IPS DF 4.7 (cell line): ENCODE results near the gene CERS4.
"Not testable (repeated sequence)": the region's sequence is repeated elsewhere in the genome, so short reads cannot be mapped to it uniquely, and the experiment has no call there.

ENCODE experiments used
- DNase-seq: peaks from one replicate; pipeline ENCODE4 v3.0.0-alpha.2; 2013; ENCODE audit warnings: low spot score; ENCODE audit errors: extremely low read depth

The CERS4 gene

GRCh38 chr19:8261881-8262280 lies 52.7 kb downstream of the CERS4 start:
- no peak for DNase-seq

DNA sequence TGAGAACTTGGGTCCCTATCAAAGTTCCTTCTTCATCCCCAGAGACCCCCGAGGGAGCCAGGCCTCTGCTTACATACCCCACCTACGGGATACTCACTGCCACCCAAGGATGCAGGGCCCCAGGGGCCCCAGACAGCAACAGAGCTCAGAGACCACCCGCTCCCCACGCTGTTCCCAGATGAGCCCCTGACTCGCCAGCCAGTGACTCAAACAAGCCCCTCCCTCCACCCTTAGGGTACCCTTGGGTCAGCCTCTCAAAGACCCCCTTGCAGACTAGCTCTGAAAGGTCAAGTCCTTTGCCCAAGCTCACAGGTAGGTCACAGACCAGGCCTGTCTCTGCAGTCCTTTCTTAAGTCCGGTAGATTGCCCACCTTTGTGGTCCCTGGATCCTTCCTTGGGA lies 53.3 kb downstream of the CERS4 start:
- no peak for DNase-seq

DNA sequence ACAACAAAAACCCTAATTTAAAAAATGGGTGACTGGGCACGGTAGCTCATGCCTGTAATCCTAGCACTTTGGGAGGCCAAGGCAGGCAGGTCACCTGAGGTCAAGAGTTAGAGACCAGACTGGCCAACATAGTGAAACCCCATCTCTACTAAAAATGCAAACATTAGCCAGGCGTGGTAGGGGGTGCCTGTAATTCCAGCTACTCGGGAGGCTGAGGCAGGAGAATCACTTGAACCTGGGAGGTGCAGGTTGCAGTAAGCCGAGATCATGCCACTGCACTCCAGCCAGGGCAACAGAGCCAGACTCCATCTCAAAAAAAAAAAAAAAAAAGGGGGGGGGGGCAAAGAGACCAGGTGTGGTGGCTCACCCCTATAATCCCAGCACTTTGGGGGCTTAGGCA lies 55.1 kb downstream of the CERS4 start:
- DNase-seq = not testable (repeated sequence)

GRCh38 chr19:8265872-8266271 lies 56.7 kb downstream of the CERS4 start:
- DNase-seq = no peak

- DNase-seq = no peak
Measured at GRCh38 chr19:8269724-8270123, 60.6 kb downstream of the CERS4 start.

DNA sequence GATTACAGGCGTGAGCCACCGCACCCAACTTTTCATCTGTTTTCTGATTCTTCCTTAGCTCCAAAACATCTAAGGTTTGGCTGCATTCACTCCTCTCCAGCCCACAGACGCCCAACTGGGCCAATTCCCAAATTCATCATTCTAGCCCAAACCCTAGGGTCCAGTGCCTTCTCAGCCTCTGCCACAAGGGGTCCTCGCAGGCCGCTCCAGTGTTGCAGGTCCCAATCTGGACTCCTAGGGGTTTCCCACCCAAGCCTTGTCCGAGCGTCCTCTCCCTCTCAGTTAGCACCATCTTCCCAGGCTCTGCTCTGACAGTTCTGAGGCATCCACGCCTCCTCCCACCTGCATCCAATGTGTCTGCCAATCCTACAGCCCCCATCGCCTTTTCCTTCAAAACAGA lies 67.3 kb downstream of the CERS4 start:
- not testable (repeated sequence) for DNase-seq

- DNase-seq = not testable (repeated sequence)
Measured at GRCh38 chr19:8291337-8291736, 82.2 kb downstream of the CERS4 start.

DNA sequence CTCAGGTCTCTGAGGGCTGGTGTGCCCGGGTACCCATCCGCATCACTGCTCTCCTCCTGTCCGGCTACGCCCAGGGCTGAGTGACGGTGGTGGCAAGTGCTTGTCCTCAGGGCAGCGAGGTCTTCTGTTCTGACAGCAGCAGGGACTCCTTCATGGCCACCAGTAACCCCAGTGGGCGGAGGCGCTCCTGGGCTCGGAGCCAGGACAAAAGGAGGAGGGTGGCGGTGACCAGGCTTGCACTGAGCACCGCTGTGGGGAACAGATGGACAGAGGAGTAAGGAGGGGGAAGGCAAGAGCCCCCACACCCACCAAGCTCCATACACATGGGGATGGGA lies 93.2 kb downstream of the CERS4 start:
- DNase-seq = no peak

- DNase-seq = no peak
Measured at GRCh38 chr19:8302734-8303133, 93.6 kb downstream of the CERS4 start.

DNA sequence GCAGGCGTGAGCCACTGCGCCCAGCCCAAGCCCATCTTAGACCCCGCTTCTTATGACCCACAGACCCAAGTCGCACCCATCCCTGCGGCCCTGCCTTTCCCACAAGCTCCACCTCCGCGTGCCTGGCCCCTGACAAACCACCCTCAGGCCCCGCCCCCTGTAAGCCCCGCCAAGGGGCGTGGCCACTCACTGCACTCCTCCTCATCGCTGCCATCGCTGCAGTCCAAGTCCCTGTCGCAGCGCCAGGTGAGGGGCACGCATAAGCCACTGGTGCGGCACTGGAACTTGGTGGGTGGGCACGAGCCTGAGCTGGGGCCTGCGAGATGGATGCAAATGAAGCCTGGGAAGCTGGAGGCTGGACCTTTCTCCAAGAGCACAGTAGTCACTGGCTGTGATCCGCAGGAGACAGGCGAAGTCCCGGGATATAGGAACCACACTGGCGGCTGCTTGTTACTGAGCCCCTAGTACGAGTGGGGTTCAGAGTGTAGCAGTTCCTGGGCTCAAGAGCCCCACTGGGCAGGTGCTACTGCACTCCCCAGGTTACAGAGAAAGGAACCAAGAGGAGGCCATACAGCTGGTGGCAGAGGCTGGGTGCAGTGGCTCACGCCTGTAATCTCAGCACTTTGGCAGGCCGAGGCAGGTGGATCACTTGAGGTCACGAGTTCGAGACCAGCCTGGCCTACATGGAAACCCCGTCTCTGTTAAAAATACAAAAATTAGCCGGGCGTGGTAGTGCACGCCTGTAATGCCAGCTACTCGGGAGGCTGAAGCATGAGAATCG lies 95.9 kb downstream of the CERS4 start:
- no peak for DNase-seq

GRCh38 chr19:8305798-8306197 lies 96.6 kb downstream of the CERS4 start:
- no peak for DNase-seq

DNA sequence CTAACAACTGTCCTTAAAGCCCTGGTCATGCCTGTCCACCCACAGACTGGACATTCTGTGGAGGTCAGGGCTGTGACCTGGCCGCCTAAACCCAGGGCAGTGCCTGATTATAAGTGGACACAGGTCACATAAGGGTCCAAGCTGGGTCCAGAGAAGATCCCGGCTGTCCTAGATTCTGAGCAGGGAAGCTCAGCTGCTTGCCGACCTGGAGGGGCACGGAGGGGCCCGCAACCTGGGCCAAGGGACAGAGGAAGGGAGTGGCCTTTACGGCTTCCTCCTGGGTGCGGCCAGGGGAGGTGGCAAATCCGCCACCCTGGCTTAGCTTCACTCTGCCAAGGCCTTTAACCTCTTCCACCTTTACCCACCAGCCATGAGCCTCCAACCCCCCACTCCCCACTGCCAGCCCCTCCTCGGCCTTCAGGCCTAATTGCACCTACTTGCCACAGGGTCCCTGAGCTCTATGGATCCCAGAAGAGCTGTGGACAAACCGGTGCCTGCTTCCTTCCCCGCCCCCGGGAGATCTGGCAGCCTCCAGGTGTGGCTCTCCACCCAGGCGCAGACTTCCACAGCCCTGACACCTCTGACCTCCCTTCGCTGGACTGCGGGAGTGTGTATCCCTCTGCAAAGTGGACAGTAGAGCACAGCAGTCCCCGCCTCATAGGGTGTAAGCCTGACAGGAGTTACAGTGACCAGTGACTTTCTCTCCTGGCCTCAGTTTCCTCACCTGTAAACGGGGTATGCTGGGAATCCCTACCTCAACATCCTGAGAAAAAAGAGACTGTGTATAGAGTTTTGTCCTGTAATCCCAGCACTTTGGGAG lies 97.3 kb downstream of the CERS4 start:
- no peak for DNase-seq

DNA sequence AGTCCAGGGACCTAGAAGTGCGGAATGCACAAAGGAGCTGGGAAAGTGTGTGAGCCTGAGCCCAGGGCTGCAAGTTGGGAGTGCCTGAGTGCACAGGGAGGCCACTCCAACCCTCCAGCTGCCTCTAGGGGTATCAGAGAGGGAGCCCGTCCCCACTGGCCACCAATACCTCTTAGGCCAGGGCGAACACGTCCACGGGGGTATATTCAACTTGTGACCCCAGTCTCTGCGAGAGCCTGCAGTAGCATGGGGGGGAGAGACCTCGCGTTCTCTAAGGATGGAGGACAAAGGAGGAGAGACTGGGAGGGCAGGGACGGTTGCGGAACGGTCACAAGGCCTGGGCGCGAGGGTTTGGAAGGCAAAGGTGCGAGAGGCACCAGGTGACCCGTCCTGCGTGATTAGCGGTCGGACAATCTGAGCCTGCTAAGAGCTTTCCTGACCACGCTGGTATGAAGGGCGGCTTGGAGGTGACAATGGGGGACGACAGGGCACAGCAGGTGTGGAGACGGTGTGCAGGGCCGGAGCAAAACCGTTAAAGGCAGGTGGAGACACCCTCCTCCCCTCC lies 98.3 kb downstream of the CERS4 start:
- DNase-seq = no peak

GRCh38 chr19:8307965-8308866 lies 99.0 kb downstream of the CERS4 start, which contains the start of gene CD320:
Gene CD320 (minus strand): TSS chr19:8308358. CDS start chr19:8308290, 68 bp downstream.
- DNase-seq = no peak

DNA sequence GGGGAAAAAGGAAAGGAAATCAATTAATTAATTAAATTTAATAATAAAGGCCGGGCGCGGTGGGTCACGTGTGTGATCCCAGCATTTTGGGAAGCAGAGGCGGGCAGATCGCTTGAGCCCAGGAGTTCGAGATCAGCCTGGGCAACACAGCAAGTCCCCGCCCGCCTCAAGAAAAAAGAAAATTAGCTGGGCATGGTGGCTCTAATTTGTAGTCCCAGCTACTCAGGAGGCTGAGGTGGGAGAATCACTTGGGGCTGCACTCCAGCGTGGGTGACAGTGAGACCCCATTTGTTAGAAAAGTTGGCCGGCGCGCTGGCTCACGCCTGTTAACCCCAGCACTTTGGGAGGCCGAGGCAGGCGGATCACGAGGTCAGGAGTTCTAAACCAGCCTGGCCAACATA lies 99.7 kb downstream of the CERS4 start:
- DNase-seq = no peak

GRCh38 chr19:8310342-8311055 lies 101.3 kb downstream of the CERS4 start:
- DNase-seq = no peak

DNA sequence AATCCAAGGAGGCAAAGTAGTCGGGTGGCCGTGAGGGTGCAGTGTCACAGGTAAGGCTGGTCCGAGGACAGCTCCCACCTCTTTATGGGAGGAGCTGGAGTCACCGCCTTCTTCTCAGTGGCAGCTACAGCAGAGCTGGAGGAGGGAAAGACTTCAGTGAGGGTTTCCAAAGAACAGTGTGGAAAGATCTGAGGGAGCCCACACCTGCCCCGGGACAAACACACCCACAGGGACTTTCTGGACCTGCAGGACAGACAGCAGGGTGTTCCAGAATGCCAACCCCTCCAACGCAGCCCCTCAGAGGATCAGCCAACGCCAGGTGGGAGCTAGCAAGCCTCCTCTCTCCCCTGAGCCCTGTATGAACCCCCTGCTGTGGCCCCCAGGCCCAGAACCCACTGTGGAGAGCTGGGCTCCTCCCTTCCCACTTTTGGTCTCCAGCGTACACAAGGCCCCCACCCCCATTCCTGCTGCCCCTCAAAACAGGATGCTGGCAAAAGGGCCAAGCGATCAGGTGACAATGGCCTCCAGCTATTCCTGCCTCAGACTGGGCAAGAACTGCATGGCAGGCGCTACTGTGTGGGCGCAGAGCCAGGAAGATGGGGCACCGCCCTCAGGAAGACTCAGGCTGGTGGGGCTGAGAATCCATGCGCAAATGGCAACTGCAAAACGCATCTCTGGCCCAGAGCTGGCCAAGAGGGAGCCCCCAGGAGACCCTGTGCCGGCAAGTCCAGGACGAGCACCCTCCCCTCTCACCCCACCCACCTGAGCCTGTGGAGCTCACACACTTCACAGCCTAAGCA lies 102.5 kb downstream of the CERS4 start:
- no peak for DNase-seq
